Measurements from ENCODE around the gene PSME4. TPM values are rescaled to one million over a fixed set of nuclear protein-coding genes. Genes with fewer than 3 reads are reported as not detected.

The PSME4 gene
- total RNA-seq (2016; rRNA removed; fragmentation: Illumina TruSeq; extraction: Trizol), result 77.8 and 171 TPM in 2 replicates
- total RNA-seq (2016; cell fraction: cytosol; rRNA removed; fragmentation: Illumina TruSeq; extraction: Trizol; ENCODE audit: low read depth), result 22.4 and 25.4 TPM in 2 replicates
- 73.6 and 173 TPM in 2 replicates for total RNA-seq (2016; cell fraction: insoluble cytoplasmic fraction; rRNA removed; fragmentation: Illumina TruSeq; extraction: Trizol)
- 57.4 and 61.3 TPM in 2 replicates for total RNA-seq (2016; cell fraction: membrane; rRNA removed; fragmentation: Illumina TruSeq; extraction: Trizol)
- total RNA-seq (2016; cell fraction: nucleus; rRNA removed; fragmentation: Illumina TruSeq; extraction: Trizol), result 131 and 137 TPM in 2 replicates
- polyA plus RNA-seq (2011; rRNA removed), result 49.5 and 52.1 TPM in 2 replicates
- polyA plus RNA-seq (2011; cell fraction: cytosol; rRNA removed), result 26.0 and 41.8 TPM in 2 replicates
- polyA plus RNA-seq (2011; cell fraction: nucleus; rRNA removed), result 47.5 and 57.6 TPM in 2 replicates
- 67.8 and 68.1 TPM in 2 replicates for polyA plus RNA-seq (2012)
- polyA plus RNA-seq (2016; cell fraction: cytosol; fragmentation: Illumina TruSeq; extraction: Trizol; ENCODE audit: low read depth), result 7.1 and 8.9 TPM in 2 replicates
- polyA plus RNA-seq (2016; cell fraction: insoluble cytoplasmic fraction; fragmentation: Illumina TruSeq; extraction: Trizol; ENCODE audit: low read depth), result 153 TPM in 2 replicates
- polyA plus RNA-seq (2016; cell fraction: membrane; fragmentation: Illumina TruSeq; extraction: Trizol; ENCODE audit: low read depth), result 27.8 and 31.6 TPM in 2 replicates
- 152 and 165 TPM in 2 replicates for polyA plus RNA-seq (2016; cell fraction: nucleus; fragmentation: Illumina TruSeq; extraction: Trizol; ENCODE audit: insufficient read depth, low read depth)
- polyA minus RNA-seq (2011; rRNA and poly(A)+ RNA removed; ENCODE audit: low replicate concordance), result 42.9 and 46.9 TPM in 2 replicates
- polyA minus RNA-seq (2011; cell fraction: cytosol; rRNA and poly(A)+ RNA removed), result 52.5 and 57.5 TPM in 2 replicates
- polyA minus RNA-seq (2011; cell fraction: nucleus; rRNA and poly(A)+ RNA removed), result 158 and 180 TPM in 2 replicates
- percentile 97 among the genes with signal in this experiment for Bru-seq, nascent RNA
- BruChase-seq, experiment 1, labeled RNA remaining after a 6-hour chase, result percentile 97 among the genes with signal in this experiment
- BruChase-seq, experiment 2, labeled RNA remaining after a 2-hour chase, result percentile 98 among the genes with signal in this experiment
- long read RNA-seq, experiment 1, partial matches to known transcripts, result 12 of 13 reads
- long read RNA-seq, experiment 1, other reads (novel, unspliced or antisense), result 1 of 13 reads
- long read RNA-seq, experiment 2, full-length matches to known transcripts, result 9 of 167 reads
- long read RNA-seq, experiment 2, partial matches to known transcripts, result 113 of 167 reads
- long read RNA-seq, experiment 2, other reads (novel, unspliced or antisense), result 45 of 167 reads

- no peaks in the 10 kb centered on the region for H3K9me3 ChIP-seq (ENCODE audit: low read length)
- ChIA-PET CTCF (ENCODE audit: low intra/inter-chr PET ratio, low total read pairs) (no interaction called here), POLR2A (interaction anchor here (0.7 to 3.1 kb wide), 12 partner anchors 9 to 752 kb away, joined by 3 to 24 read pairs (median 6); partner anchors contain the start of genes ACYP2, ASB3, CHAC2 and EML6)
- DNase-seq (ENCODE audit: low spot score), result peak; percentile 87
- peak; percentile 95 for ATAC-seq
- in situ Hi-C loops (cut with HindIII; ENCODE audit: extremely low pct_ligation_motif_present, low pct_unique_long_range_greater_than_20kb) (no loop called here), intact Hi-C loops (cut with micrococcal nuclease; ENCODE audit: unreplicated experiment) (loop anchor here (1.0 to 2.0 kb wide), 3 partner anchors 16 to 113 kb away; no protein-coding TSS in a partner anchor)
- H3K36me3 ChIP-seq (replicated peaks in 1 of 2; ENCODE audit: control insufficient read depth in 1 of 2, insufficient read depth in 2 of 2, low read length in 2 of 2), result no peaks in the 10 kb centered on the region; a peak in 1 of 5 replicates
- H4K20me1 ChIP-seq (ENCODE audit: insufficient read depth, low read length), result peaks cover 38% of the 10 kb centered on the region
- H3K4me1 ChIP-seq (ENCODE audit: insufficient read depth, low read length), result peaks cover 39% of the 10 kb centered on the region
- FAIRE-seq, result peak; percentile 4
- H3K27ac ChIP-seq (ENCODE audit: extremely low read length, insufficient read depth, low read length), result peak within 1 kb of the TSS; percentile 94
- H3K4me3 ChIP-seq (replicated peaks in 1 of 3; ENCODE audit: insufficient read depth in 1 of 3, low read depth in 2 of 3, low read length in 3 of 3), result peak within 1 kb of the TSS; percentile 70 to 98 (median 97)
- no peak within 1 kb of the TSS for H2AFZ ChIP-seq (ENCODE audit: low read length)
- peaks cover 54% of the 10 kb centered on the region for H3K79me2 ChIP-seq (ENCODE audit: insufficient read depth, low read length)
- 2% methylated on average over 54 of the region's 81 CpGs for WGBS (ENCODE audit: low lambda C conversion rate)
- peak within 1 kb of the TSS; percentile 96 for H3K9ac ChIP-seq (ENCODE audit: insufficient read depth, low read depth, low read length)
- no TSS peak for BruUV-seq (replicated peaks)
- H3K27me3 ChIP-seq (ENCODE audit: control insufficient read depth in 1 of 2, insufficient read depth in 2 of 2, low read length in 2 of 2), result no peaks in the 10 kb centered on the region; a peak in 1 of 5 replicates
- peak within 1 kb of the TSS; percentile 96 for H3K4me2 ChIP-seq (ENCODE audit: low read depth, low read length)
- peak; percentile 43; the same call in 1 of the 2 replicates for TF ChIP-seq KLF13 (CRISPR knock-in tag; IDR thresholded peaks at IDR 0.05)
- no peak for TF ChIP-seq PRPF4 (IDR thresholded peaks at IDR 0.05; ENCODE audit: low read depth, low read length, poor library complexity, severe bottlenecking)
- peak; percentile 75; the same call in 1 of the 2 replicates for TF ChIP-seq MED1 (CRISPR knock-in tag; IDR thresholded peaks at IDR 0.05)
- no peak; the same call in 1 of the 2 replicates for TF ChIP-seq ZNF724P (CRISPR knock-in tag; IDR thresholded peaks at IDR 0.05; ENCODE audit: borderline replicate concordance)
- TF ChIP-seq TBX3 (IDR thresholded peaks at IDR 0.05; ENCODE audit: borderline replicate concordance), result no peak
- peak; percentile 88; the same call in 1 of the 2 replicates for TF ChIP-seq POLR2AphosphoS2 (IDR thresholded peaks at IDR 0.05; ENCODE audit: low read depth, low read length)
- no peak for TF ChIP-seq NR2F1 (CRISPR knock-in tag; IDR thresholded peaks at IDR 0.05)
- peak; percentile 96 for TF ChIP-seq ZNF691 (CRISPR knock-in tag; IDR thresholded peaks at IDR 0.05; ENCODE audit: borderline replicate concordance, low read depth)
- TF ChIP-seq EHMT2 (IDR thresholded peaks at IDR 0.05; ENCODE audit: borderline replicate concordance, low read depth, low read length), result no peak
- TF ChIP-seq SUZ12 (IDR thresholded peaks at IDR 0.05; ENCODE audit: low read depth, low read length), result no peak
- TF ChIP-seq CHD2 (IDR thresholded peaks at IDR 0.05; ENCODE audit: low read depth, low read length), result no peak
- TF ChIP-seq KLF16 (CRISPR knock-in tag; IDR thresholded peaks at IDR 0.05), result peak in 1 of 2 experiments; percentile 96; a peak in 2 of 4 replicates
- TF ChIP-seq ZC3H4 (CRISPR knock-in tag; IDR thresholded peaks at IDR 0.05; ENCODE audit: borderline replicate concordance), result no peak
- TF ChIP-seq TFE3 (CRISPR knock-in tag; IDR thresholded peaks at IDR 0.05), result peak; percentile 78; the same call in 1 of the 2 replicates
- TF ChIP-seq BCL6 (CRISPR knock-in tag; IDR thresholded peaks at IDR 0.05), result 0 out of 2 replicates have a peak, but pooled peaks have one; percentile 47
- no peak for TF ChIP-seq HHEX (CRISPR knock-in tag; IDR thresholded peaks at IDR 0.05)
Observed at GRCh38 chr2:53970724-53971602, at the start of gene PSME4. Gene PSME4, minus strand, starts transcription at chr2:53970993. Its CDS starts 209 bp downstream, at chr2:53970784.

Measured in HepG2 (cell line).